Upper lobe of left lung (tissue), 6 donors: ENCODE results near the gene C2orf68. TPM values are rescaled to one million over a fixed set of nuclear protein-coding genes. Genes with fewer than 3 reads are reported as not detected.

Experiments
- ATAC-seq, 2 donors: fragments of 200-7000 bp; cut with Tn5 transposase; one replicate each; pipeline ENCODE4 v1.9.1; 2022; ENCODE audit warnings: mild to moderate bottlenecking in 2 of 2, moderate library complexity in 2 of 2; ENCODE audit not compliant: low FRiP score in 2 of 2
- DNase-seq, 2 donors: peaks; one replicate each; pipeline ENCODE4 v3.0.0-alpha.2; 2019 to 2020
- H3K27ac ChIP-seq, 4 donors: fragments of 200-600 bp; sonication (generic); one replicate each; pipeline ENCODE4 v1.5.1; 2016 to 2019
- H3K27me3 ChIP-seq, 4 donors: fragments of 200-600 bp; sonication (generic); one replicate each; pipeline ENCODE4 v1.5.1; 2017 to 2019
- H3K36me3 ChIP-seq, 4 donors: fragments of 200-600 bp; sonication (generic); one replicate each; pipeline ENCODE4 v1.5.1; 2016 to 2019
- H3K4me1 ChIP-seq, 4 donors: fragments of 200-600 bp; sonication (generic); one replicate each; pipeline ENCODE4 v1.5.1; 2018 to 2019
- H3K4me3 ChIP-seq, 4 donors: fragments of 200-600 bp; sonication (generic); one replicate each; pipeline ENCODE4 v1.5.1; 2017 to 2019; ENCODE audit warnings: mild to moderate bottlenecking in 2 of 4, moderate library complexity in 1 of 4
- H3K9me3 ChIP-seq, 4 donors: fragments of 200-600 bp; sonication (generic); one replicate each; pipeline ENCODE4 v1.5.1; 2018 to 2019
- CTCF ChIP-seq, 6 experiments: fragments of 450-650 bp in 4 of 6; fragments of 200-600 bp in 2 of 6; sonication (generic) in 2 of 6; IDR thresholded peaks; one replicate each; pipeline ENCODE4 v1.5.1; 2016 to 2019; ENCODE audit warnings: antibody characterized with exemption in 6 of 6
- EP300 ChIP-seq, 4 donors: sonication (generic); formaldehyde crosslinking; IDR thresholded peaks; one replicate each; pipeline ENCODE4 v1.5.1; 2017; ENCODE audit warnings: antibody characterized with exemption in 4 of 4, control low read depth in 2 of 4
- POLR2A ChIP-seq, 4 donors: fragments of 450-650 bp; IDR thresholded peaks; one replicate each; pipeline ENCODE4 v1.5.1; 2016 to 2017; ENCODE audit warnings: antibody characterized with exemption in 4 of 4, mild to moderate bottlenecking in 2 of 4
- POLR2AphosphoS5 ChIP-seq, 2 donors: sonication (generic); formaldehyde crosslinking; IDR thresholded peaks; one replicate each; pipeline ENCODE4 v1.5.1; 2017; ENCODE audit warnings: antibody characterized with exemption in 2 of 2
- WGBS, 2 donors: methylation state at CpG; one replicate each; pipeline ENCODE4 v1.1.5; 2017 to 2018; 5-methylcytosine and 5-hydroxymethylcytosine counted together
- total RNA-seq, 6 donors: library from RNA; depleted of rRNA in 4 of 6; stranded (reverse); fragments of >200 nt in 4 of 6; gene quantifications; one replicate each; pipeline versions ENCODE4 v1.1.0 to v1.2.1, GENCODE V29; 2016 to 2021
- donor health status: DM: no; HTN: no; CAD: no; lungs with moderate emphysema.
- donor health status: DM: no; HTN: yes; CAD: no; lungs with severe emphysema.

The C2orf68 gene
- total RNA-seq, 6 donors from 2014 or later = 24.6 to 46.1 (median 34.0) TPM

- Histone ChIP-seq H3K27ac (peak overlapping the region; percentile 85 to 92 (median 90)), H3K4me1 (peaks cover 26 to 66% (median 47%) of the 10 kb centered on the region in 4 donors), H3K36me3 (peaks cover 4 to 24% (median 14%) of the 10 kb centered on the region in 4 donors), H3K9me3 (no peaks in the 10 kb centered on the region), H3K27me3 (no peaks in the 10 kb centered on the region), H3K4me3 (peak overlapping the region; percentile 56 to 91 (median 85))
- ATAC-seq (no peak), DNase-seq (no peak)
- 6 to 9% methylated on average over 20 to 24 of the region's 24 CpGs for WGBS, 2 donors
- TF ChIP-seq CTCF (IDR thresholded peaks at IDR 0.05) (no peak), POLR2AphosphoS5 (IDR thresholded peaks at IDR 0.05) (no peak), POLR2A (IDR thresholded peaks at IDR 0.05) (no peak), EP300 (IDR thresholded peaks at IDR 0.05) (no peak)
These were observed 605 bp downstream of the C2orf68 start for GRCh38 chr2:85611217-85611704.

- no peaks in the 10 kb centered on the region for H3K27me3 ChIP-seq
- H3K27ac ChIP-seq = peak overlapping the region; percentile 87 to 92 (median 92)
- no peak overlapping the region for H3K4me3 ChIP-seq
- H3K4me1 ChIP-seq = peaks cover 48 to 85% (median 66%) of the 10 kb centered on the region in 4 donors
- peaks cover 4 to 24% (median 14%) of the 10 kb centered on the region in 4 donors for H3K36me3 ChIP-seq
- DNase-seq (peak in 1 of 2 donors; percentile 85), ATAC-seq (peak in 1 of 2 donors; percentile 71)
- WGBS, 2 donors = 61 to 70% methylated on average over 9 of the region's 9 CpGs
- H3K9me3 ChIP-seq = no peaks in the 10 kb centered on the region
- TF ChIP-seq CTCF (IDR thresholded peaks at IDR 0.05) (no peak), POLR2A (IDR thresholded peaks at IDR 0.05) (no peak), POLR2AphosphoS5 (IDR thresholded peaks at IDR 0.05) (no peak), EP300 (IDR thresholded peaks at IDR 0.05) (no peak)
These were observed 4.3 kb downstream of the C2orf68 start for GRCh38 chr2:85607268-85608215.

GRCh38 chr2:85606116-85606455, 5.8 kb downstream of the C2orf68 start:
- Histone ChIP-seq H3K27ac (peak overlapping the region; percentile 87 to 92 (median 92)), H3K9me3 (no peaks in the 10 kb centered on the region), H3K27me3 (no peaks in the 10 kb centered on the region), H3K4me1 (peaks cover 50 to 88% (median 67%) of the 10 kb centered on the region in 4 donors), H3K4me3 (peak overlapping the region in 1 of 4 donors; percentile 4), H3K36me3 (peaks cover 4 to 24% (median 14%) of the 10 kb centered on the region in 4 donors)
- DNase-seq (no peak), ATAC-seq (no peak)
- no peak for TF ChIP-seq CTCF (IDR thresholded peaks at IDR 0.05)
- TF ChIP-seq POLR2AphosphoS5 (IDR thresholded peaks at IDR 0.05) = peak in 1 of 2 donors; percentile 1
- 40 to 70% methylated on average over 7 of the region's 7 CpGs for WGBS, 2 donors

GRCh38 chr2:85605406-85606115, 6.3 kb downstream of the C2orf68 start:
- 51 to 57% methylated on average over 4 of the region's 4 CpGs for WGBS, 2 donors
- H3K27ac ChIP-seq = peak overlapping the region; percentile 87 to 92 (median 92)
- no peak for DNase-seq
- H3K36me3 ChIP-seq = peaks cover 4 to 26% (median 14%) of the 10 kb centered on the region in 4 donors
- H3K4me3 ChIP-seq = peak overlapping the region in 1 of 4 donors; percentile 4
- no peaks in the 10 kb centered on the region for H3K9me3 ChIP-seq
- TF ChIP-seq EP300 (IDR thresholded peaks at IDR 0.05) (peak in 1 of 4 donors; percentile 9), CTCF (IDR thresholded peaks at IDR 0.05) (no peak), POLR2AphosphoS5 (IDR thresholded peaks at IDR 0.05) (peak in 1 of 2 donors; percentile 40), POLR2A (IDR thresholded peaks at IDR 0.05) (no peak)
- H3K27me3 ChIP-seq = no peaks in the 10 kb centered on the region
- H3K4me1 ChIP-seq = peaks cover 46 to 88% (median 69%) of the 10 kb centered on the region in 4 donors
- ATAC-seq = no peak
